IgD-negative memory B cell (primary cell): ENCODE data around the gene METTL8. TPM values are rescaled to one million over a fixed set of nuclear protein-coding genes. Genes with fewer than 3 reads are reported as not detected.
A peak's percentile ranks its signal among the peaks of the same experiment; 100 is the strongest.
"Not testable (repeated sequence)": the region's sequence is repeated elsewhere in the genome, so short reads cannot be mapped to it uniquely, and the experiment has no call there.

ENCODE experiments used
- H3K27ac Mint-ChIP-seq, 3 donors: one replicate each; pipeline ENCODE4 v1.8.0; 2020 to 2022; ENCODE audit warnings: mild to moderate bottlenecking in 3 of 3, mixed read lengths in 3 of 3, moderate library complexity in 1 of 3
- H3K27me3 Mint-ChIP-seq: one replicate; pipeline ENCODE4 v1.8.0; 2021; ENCODE audit warnings: mixed read lengths
- H3K36me3 Mint-ChIP-seq: one replicate; pipeline ENCODE4 v1.8.0; 2020; ENCODE audit warnings: mild to moderate bottlenecking, mixed read lengths
- H3K4me1 Mint-ChIP-seq, 3 donors: one replicate each; pipeline ENCODE4 v1.8.0; 2020 to 2022; ENCODE audit warnings: mixed read lengths in 3 of 3, mild to moderate bottlenecking in 1 of 3
- H3K4me3 Mint-ChIP-seq, 4 donors: one replicate each; pipeline ENCODE4 v1.8.0; 2020 to 2022; ENCODE audit warnings: mild to moderate bottlenecking in 4 of 4, mixed read lengths in 4 of 4, moderate library complexity in 3 of 4
- H3K9me3 Mint-ChIP-seq, 3 donors: one replicate each; pipeline ENCODE4 v1.8.0; 2020 to 2021; ENCODE audit warnings: mixed read lengths in 3 of 3, mild to moderate bottlenecking in 1 of 3
- polyA plus RNA-seq: library from polyadenylated mRNA; unstranded; fragments of 300-500 nt; fragmentation: Illumina TruSeq; gene quantifications from one replicate; pipeline ENCODE4 v1.2.3, GENCODE V29; 2021

The METTL8 gene
- polyA plus RNA-seq, 1 donor from 2014 or later = 99.3 TPM

GRCh38 chr2:171399292-171399691 is 34.5 kb downstream of the METTL8 start:
- Mint-ChIP-seq H3K4me1 (peaks cover 6 to 14% (median 10%) of the 10 kb centered on the region in 3 donors), H3K27ac (no peak overlapping the region), H3K36me3 (peaks cover 2% of the 10 kb centered on the region), H3K4me3 (no peak overlapping the region), H3K27me3 (no peaks in the 10 kb centered on the region), H3K9me3 (peaks cover 0 to 14% (median 4%) of the 10 kb centered on the region in 3 donors)

- no peaks in the 10 kb centered on the region for H3K27me3 Mint-ChIP-seq
- H3K36me3 Mint-ChIP-seq = peaks cover 4% of the 10 kb centered on the region
- H3K9me3 Mint-ChIP-seq = no peaks in the 10 kb centered on the region
- H3K4me1 Mint-ChIP-seq = peaks cover 13 to 16% (median 14%) of the 10 kb centered on the region in 3 donors
- H3K4me3 Mint-ChIP-seq = no peak overlapping the region
- H3K27ac Mint-ChIP-seq = peak overlapping the region in 1 of 3 donors; percentile 65
Measured at GRCh38 chr2:171394164-171394740, 39.5 kb downstream of the METTL8 start.

GRCh38 chr2:171393487-171393886 is 40.3 kb downstream of the METTL8 start:
- peaks cover 4% of the 10 kb centered on the region for H3K36me3 Mint-ChIP-seq
- no peak overlapping the region for H3K4me3 Mint-ChIP-seq
- no peaks in the 10 kb centered on the region for H3K9me3 Mint-ChIP-seq

DNA sequence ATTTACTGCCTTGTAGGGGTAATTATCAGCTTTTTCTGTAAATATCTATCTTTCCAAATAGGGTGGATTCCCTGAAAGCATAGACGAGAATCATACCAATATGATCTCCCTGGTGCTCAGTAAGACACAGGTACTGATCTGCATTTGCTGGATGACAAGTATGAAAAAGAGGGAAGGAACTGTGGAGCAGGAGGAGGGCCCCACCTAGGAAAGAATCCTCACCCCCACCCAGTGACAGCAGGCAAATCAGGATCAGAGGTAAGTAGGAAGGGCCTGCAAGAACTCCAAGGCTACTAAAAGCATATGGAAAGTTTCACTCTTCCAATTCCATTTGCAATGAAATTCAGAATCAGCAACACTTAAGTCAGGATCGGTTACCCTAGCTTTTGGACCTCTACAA is 42.3 kb downstream of the METTL8 start:
- no peak overlapping the region for H3K27ac Mint-ChIP-seq
- no peak overlapping the region for H3K4me3 Mint-ChIP-seq
- no peaks in the 10 kb centered on the region for H3K9me3 Mint-ChIP-seq
- H3K36me3 Mint-ChIP-seq = peaks cover 2% of the 10 kb centered on the region
- H3K4me1 Mint-ChIP-seq = peaks cover 20 to 25% (median 20%) of the 10 kb centered on the region in 3 donors
- peaks cover 1% of the 10 kb centered on the region for H3K27me3 Mint-ChIP-seq

More at GRCh38 chr2:171393487-171393886, 40.3 kb downstream of the METTL8 start:
- Mint-ChIP-seq H3K27me3 (no peaks in the 10 kb centered on the region), H3K27ac (no peak overlapping the region), H3K4me1 (peaks cover 10 to 13% (median 12%) of the 10 kb centered on the region in 3 donors)

GRCh38 chr2:171390941-171391516 is 42.8 kb downstream of the METTL8 start:
- peaks cover 20 to 27% (median 22%) of the 10 kb centered on the region in 3 donors for H3K4me1 Mint-ChIP-seq
- H3K4me3 Mint-ChIP-seq = no peak overlapping the region
- peaks cover 3% of the 10 kb centered on the region for H3K36me3 Mint-ChIP-seq
- no peaks in the 10 kb centered on the region for H3K9me3 Mint-ChIP-seq
- no peak overlapping the region for H3K27ac Mint-ChIP-seq
- peaks cover 1% of the 10 kb centered on the region for H3K27me3 Mint-ChIP-seq

- peaks cover 1% of the 10 kb centered on the region for H3K27me3 Mint-ChIP-seq
- H3K4me3 Mint-ChIP-seq = peak overlapping the region in 2 of 4 donors; percentile 59 to 74
- H3K4me1 Mint-ChIP-seq = peaks cover 26 to 32% (median 29%) of the 10 kb centered on the region in 3 donors
- peak overlapping the region in 1 of 3 donors; percentile 17 for H3K27ac Mint-ChIP-seq
- no peaks in the 10 kb centered on the region for H3K9me3 Mint-ChIP-seq
- peaks cover 6% of the 10 kb centered on the region for H3K36me3 Mint-ChIP-seq
Measured at GRCh38 chr2:171389780-171390179, 44.0 kb downstream of the METTL8 start.

DNA sequence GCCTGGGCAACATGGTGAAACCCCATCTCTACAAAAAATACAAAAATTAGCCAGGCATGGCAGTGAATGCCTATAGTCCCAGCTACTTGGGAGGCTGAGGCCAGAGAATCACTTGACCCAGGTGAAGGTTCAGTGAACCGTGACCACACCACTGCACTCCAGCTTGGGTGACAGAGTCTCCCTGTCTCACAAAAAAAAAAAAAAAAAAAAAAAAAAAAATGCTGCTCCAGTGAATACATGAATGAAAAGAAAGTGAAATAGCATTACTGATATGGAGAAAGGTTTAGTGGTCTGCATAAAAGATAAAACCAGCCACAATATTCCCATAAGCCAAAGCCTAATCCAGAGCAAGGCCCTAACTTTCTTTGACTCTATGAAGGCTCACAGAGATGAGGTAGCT is 44.5 kb downstream of the METTL8 start:
- peaks cover 26 to 32% (median 28%) of the 10 kb centered on the region in 3 donors for H3K4me1 Mint-ChIP-seq

DNA sequence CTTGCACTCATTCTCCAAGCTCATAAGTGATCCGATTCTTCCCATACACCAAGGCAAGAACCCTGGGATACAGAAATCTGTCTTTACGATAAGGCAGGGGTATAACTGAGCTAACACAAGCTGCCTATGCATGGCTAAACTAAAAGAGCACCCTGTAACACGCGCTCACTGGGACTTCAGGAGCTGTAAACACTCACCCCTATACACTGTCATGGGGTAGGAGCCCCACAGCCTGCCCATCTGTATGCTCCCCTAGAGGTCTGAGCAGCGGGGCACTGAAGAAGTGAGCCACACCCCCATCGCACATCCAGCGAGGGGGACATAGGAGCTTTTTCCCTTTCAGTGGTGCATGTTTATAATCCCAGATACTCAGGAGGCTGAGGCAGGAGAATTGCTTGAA is 46.7 kb downstream of the METTL8 start:
- Mint-ChIP-seq H3K27me3 (peaks cover 1% of the 10 kb centered on the region), H3K9me3 (no peaks in the 10 kb centered on the region), H3K4me1 (peaks cover 23 to 32% (median 23%) of the 10 kb centered on the region in 3 donors), H3K27ac (peak overlapping the region in 1 of 3 donors; percentile 30), H3K36me3 (peaks cover 6% of the 10 kb centered on the region), H3K4me3 (no peak overlapping the region)

More for the DNA sequence above, 44.5 kb downstream of the METTL8 start:
- peaks cover 1% of the 10 kb centered on the region for H3K27me3 Mint-ChIP-seq
- peak overlapping the region in 1 of 3 donors; percentile 17 for H3K27ac Mint-ChIP-seq
- peak overlapping the region in 2 of 4 donors; percentile 59 to 74 for H3K4me3 Mint-ChIP-seq
- no peaks in the 10 kb centered on the region for H3K9me3 Mint-ChIP-seq
- H3K36me3 Mint-ChIP-seq = peaks cover 6% of the 10 kb centered on the region

GRCh38 chr2:171386627-171387026 is 47.2 kb downstream of the METTL8 start:
- peaks cover 1% of the 10 kb centered on the region for H3K27me3 Mint-ChIP-seq
- peak overlapping the region in 1 of 3 donors; percentile 30 for H3K27ac Mint-ChIP-seq
- peak overlapping the region in 1 of 4 donors; percentile 67 for H3K4me3 Mint-ChIP-seq
- peaks cover 6% of the 10 kb centered on the region for H3K36me3 Mint-ChIP-seq
- H3K4me1 Mint-ChIP-seq = peaks cover 23 to 32% (median 23%) of the 10 kb centered on the region in 3 donors
- H3K9me3 Mint-ChIP-seq = no peaks in the 10 kb centered on the region

DNA sequence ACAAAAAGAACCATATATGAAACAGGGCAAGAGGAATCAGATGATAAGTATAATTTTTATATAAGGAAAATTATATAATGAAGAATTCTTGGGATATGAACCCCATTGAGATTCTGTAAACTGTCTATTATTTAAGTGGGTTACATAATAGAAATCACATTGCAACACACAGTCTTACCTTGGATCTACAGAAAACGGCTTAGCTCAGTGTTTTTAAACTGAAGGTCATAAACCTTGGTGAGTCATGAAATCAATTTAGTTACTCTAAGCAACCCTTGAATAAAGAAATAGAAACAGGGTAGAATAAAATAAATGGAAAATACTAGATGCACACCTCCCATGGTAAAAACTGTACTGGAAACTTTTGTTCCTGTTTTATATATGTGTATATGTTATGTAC is 50.7 kb downstream of the METTL8 start:
- peaks cover 1% of the 10 kb centered on the region for H3K27me3 Mint-ChIP-seq
- H3K4me1 Mint-ChIP-seq = peaks cover 23 to 30% (median 25%) of the 10 kb centered on the region in 3 donors
- H3K27ac Mint-ChIP-seq = no peak overlapping the region
- peaks cover 10% of the 10 kb centered on the region for H3K36me3 Mint-ChIP-seq
- H3K4me3 Mint-ChIP-seq = no peak overlapping the region
- peaks cover 0 to 20% (median 6%) of the 10 kb centered on the region in 3 donors for H3K9me3 Mint-ChIP-seq

GRCh38 chr2:171382175-171382574 is 51.6 kb downstream of the METTL8 start:
- H3K4me3 Mint-ChIP-seq, H3K27me3 Mint-ChIP-seq, H3K36me3 Mint-ChIP-seq, H3K27ac Mint-ChIP-seq: not testable (repeated sequence)
- Mint-ChIP-seq H3K4me1 (peaks cover 26 to 30% (median 28%) of the 10 kb centered on the region in 3 donors), H3K9me3 (peaks cover 3 to 24% (median 10%) of the 10 kb centered on the region in 3 donors)

DNA sequence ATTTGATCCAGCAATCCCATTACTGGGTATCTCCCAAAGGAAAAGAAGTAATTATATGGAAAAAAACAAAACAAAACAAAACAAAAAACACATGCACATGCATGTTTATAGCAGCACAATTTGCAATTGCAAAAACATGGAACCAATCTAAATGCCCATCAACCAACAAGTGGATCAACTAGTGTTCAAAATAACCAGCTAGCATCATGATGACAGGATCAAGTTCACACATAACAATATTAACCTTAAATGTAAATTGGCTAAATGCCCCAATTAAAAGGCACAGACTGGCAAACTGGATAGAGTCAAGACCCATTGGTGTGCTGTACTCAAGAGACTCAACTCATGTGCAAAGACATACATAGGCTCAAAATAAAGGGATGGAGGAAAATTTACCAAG is 55.9 kb downstream of the METTL8 start:
- H3K4me3 Mint-ChIP-seq, H3K27me3 Mint-ChIP-seq: not testable (repeated sequence)
- Mint-ChIP-seq H3K36me3 (peaks cover 10% of the 10 kb centered on the region), H3K4me1 (peaks cover 17 to 21% (median 21%) of the 10 kb centered on the region in 3 donors), H3K9me3 (peaks cover 7 to 30% (median 19%) of the 10 kb centered on the region in 3 donors), H3K27ac (peak overlapping the region in 1 of 3 donors; percentile 40)

- Mint-ChIP-seq H3K27me3 (no peaks in the 10 kb centered on the region), H3K9me3 (peaks cover 7 to 13% (median 7%) of the 10 kb centered on the region in 3 donors), H3K27ac (no peak overlapping the region), H3K36me3 (peaks cover 15% of the 10 kb centered on the region), H3K4me3 (no peak overlapping the region), H3K4me1 (peaks cover 0 to 1% (median 0%) of the 10 kb centered on the region in 3 donors)
Measured at GRCh38 chr2:171367692-171368091, 66.1 kb downstream of the METTL8 start.

DNA sequence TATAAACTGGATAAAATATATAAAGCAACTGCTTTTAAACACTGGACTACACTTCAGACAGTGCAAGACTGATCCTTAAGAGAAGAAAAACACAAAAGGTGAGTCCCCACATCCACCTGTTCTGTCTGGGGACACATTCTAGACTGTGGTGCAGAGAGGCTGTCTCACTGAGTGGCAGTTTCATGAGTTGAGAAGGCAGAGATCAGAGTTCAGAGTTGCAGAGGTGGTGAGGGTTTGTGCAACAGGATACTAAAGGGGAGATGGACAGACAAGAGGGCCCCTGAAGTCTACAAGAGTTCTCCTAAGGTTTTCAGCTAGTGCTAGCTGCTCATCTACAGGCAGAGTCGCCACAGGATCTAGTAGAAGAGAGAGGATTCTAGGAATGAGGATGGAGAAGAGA is 68.0 kb downstream of the METTL8 start:
- H3K27ac Mint-ChIP-seq = no peak overlapping the region
- H3K9me3 Mint-ChIP-seq = peaks cover 7 to 13% (median 7%) of the 10 kb centered on the region in 3 donors
- H3K4me1 Mint-ChIP-seq = peaks cover 0 to 5% (median 2%) of the 10 kb centered on the region in 3 donors
- no peak overlapping the region for H3K4me3 Mint-ChIP-seq
- no peaks in the 10 kb centered on the region for H3K27me3 Mint-ChIP-seq
- peaks cover 17% of the 10 kb centered on the region for H3K36me3 Mint-ChIP-seq

DNA sequence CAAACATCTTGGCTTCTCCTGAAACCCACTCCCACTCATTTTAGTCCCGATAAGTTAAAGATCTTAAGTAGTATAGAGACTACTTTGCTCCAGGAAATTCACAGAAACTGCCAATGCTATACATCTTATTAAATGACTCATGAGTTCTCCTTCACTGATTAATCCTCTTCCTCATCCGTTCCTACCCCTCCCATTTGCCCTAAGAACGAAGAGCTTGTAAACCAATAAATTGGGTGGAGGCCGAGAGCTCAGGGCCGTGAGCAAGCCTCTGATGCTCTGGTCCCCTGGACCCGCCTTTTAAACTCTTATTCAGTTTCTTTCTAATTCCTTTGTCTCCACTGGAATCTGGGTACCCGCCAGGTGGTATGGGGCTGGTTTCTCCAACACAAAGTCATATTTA is 68.6 kb downstream of the METTL8 start:
- H3K27me3 Mint-ChIP-seq = no peaks in the 10 kb centered on the region
- H3K36me3 Mint-ChIP-seq = peaks cover 16% of the 10 kb centered on the region
- H3K9me3 Mint-ChIP-seq = peaks cover 7 to 13% (median 7%) of the 10 kb centered on the region in 3 donors
- H3K4me3 Mint-ChIP-seq = no peak overlapping the region
- H3K27ac Mint-ChIP-seq = no peak overlapping the region
- peaks cover 0 to 5% (median 4%) of the 10 kb centered on the region in 3 donors for H3K4me1 Mint-ChIP-seq
